DND-41 (cell line): Measurements from ENCODE around the gene PIAS1.

Source experiments
- CTCF ChIP-seq: IDR thresholded peaks from 2 replicates; pipeline ENCODE4 v1.5.1; 2012; ENCODE audit warnings: borderline replicate concordance, low read length, moderate library complexity, mild to moderate bottlenecking; ENCODE audit not compliant: poor library complexity, severe bottlenecking; ENCODE audit errors: extremely low read depth
- EZH2 ChIP-seq: IDR thresholded peaks from 3 replicates; pipeline ENCODE4 v1.6.1; 2012; ENCODE audit warnings: borderline replicate concordance, low read depth, mild to moderate bottlenecking, moderate library complexity, low read length, inconsistent platforms; ENCODE audit not compliant: severe bottlenecking

DNA sequence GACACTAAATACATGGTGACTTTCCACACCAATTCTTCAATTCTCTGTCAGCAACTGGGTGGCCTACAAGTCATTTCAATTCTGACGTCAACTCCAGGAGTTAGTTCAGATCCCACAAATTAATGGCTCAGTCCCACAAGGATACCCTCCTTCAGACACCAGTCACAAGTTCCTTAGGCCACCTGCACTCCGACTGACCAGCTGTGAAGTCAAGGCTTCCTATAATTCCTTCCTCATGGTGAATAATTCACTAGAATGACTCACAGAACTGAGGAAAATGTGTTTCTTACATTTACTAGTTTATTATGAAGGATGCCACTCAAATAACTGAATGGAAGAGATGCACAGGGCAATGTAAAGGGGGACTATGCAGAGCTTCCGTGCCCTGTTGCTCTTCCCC, 6.3 kb upstream of the PIAS1 start:
- TF ChIP-seq CTCF (no peak), EZH2 (no peak)
